Endothelial cell of umbilical vein (primary cell): ENCODE results near the gene ATP1B3. TPM values are rescaled to one million over a fixed set of nuclear protein-coding genes. Genes with fewer than 3 reads are reported as not detected.

Experiments used
- BruUV-seq: library from RNA; stranded (reverse); fragments of 400-500 nt; replicated peaks from 2 replicates; lab custom pipeline; 2021; lab: Mats Ljungman, UMichigan
- CTCF ChIA-PET: fragments of 300-600, 350-600 bp; sonication (Branson Sonifier 250); formaldehyde crosslinking; loops from one replicate; lab custom pipeline; 2021; ENCODE audit warnings: antibody characterized with exemption, inconsistent platforms; lab: Charles Lee
- POLR2A ChIA-PET: fragments of 300-600, 350-600 bp; sonication (Branson Sonifier 250); formaldehyde crosslinking; loops from one replicate; lab custom pipeline; 2021; ENCODE audit warnings: antibody characterized with exemption, inconsistent platforms; lab: Charles Lee
- DNase-seq: peaks from one replicate; pipeline ENCODE4 v3.0.0-alpha.2; 2011; ENCODE audit warnings: low read depth, low spot score
- FAIRE-seq: peaks from 2 replicates; lab custom pipeline; 2011; peaks lifted over from hg19 to GRCh38; lab: Jason Lieb, UNC
- H2AFZ ChIP-seq: 2 replicates; pipeline ENCODE4 v1.6.0; 2012; ENCODE audit warnings: low read depth, low read length, control low read depth, inconsistent platforms
- H3K27ac ChIP-seq: 2 replicates; pipeline ENCODE4 v1.5.1; 2011; ENCODE audit warnings: low read depth, mild to moderate bottlenecking, control low read depth, low read length, moderate library complexity; ENCODE audit not compliant: insufficient read depth
- H3K27me3 ChIP-seq, 2 experiments: 2 replicates each; pipeline versions ENCODE4 v1.6.0 to v1.6.1; 2011; ENCODE audit warnings: low read length in 2 of 2, mixed read lengths in 1 of 2; ENCODE audit not compliant: control insufficient read depth in 2 of 2, insufficient read depth in 2 of 2
- H3K36me3 ChIP-seq, 2 experiments: 2 replicates in 1 of 2; 3 replicates in 1 of 2; pipeline ENCODE4 v1.5.1; 2011; ENCODE audit warnings: low read length in 2 of 2, mild to moderate bottlenecking in 1 of 2, moderate library complexity in 1 of 2; ENCODE audit not compliant: control insufficient read depth in 2 of 2, insufficient read depth in 2 of 2; ENCODE audit errors: extremely low read depth in 1 of 2
- H3K4me1 ChIP-seq: 3 replicates; pipeline ENCODE4 v1.5.1; 2011; ENCODE audit warnings: mild to moderate bottlenecking, low read length; ENCODE audit not compliant: control insufficient read depth, insufficient read depth; ENCODE audit errors: extremely low read depth
- H3K4me2 ChIP-seq: 2 replicates; pipeline ENCODE4 v1.6.1; 2011; ENCODE audit warnings: low read length, control low read depth, mixed read lengths; ENCODE audit not compliant: insufficient read depth
- H3K4me3 ChIP-seq, 3 experiments: fragments of 200-600 bp in 1 of 3; sonication (generic), shearing (Covaris generic) in 1 of 3; replicated peaks in 1 of 3; 2 replicates each; pipeline ENCODE4 v1.5.1; 2011 to 2016; ENCODE audit warnings: control low read depth in 3 of 3, low read length in 3 of 3, mild to moderate bottlenecking in 2 of 3, inconsistent platforms in 1 of 3, low read depth in 1 of 3, moderate library complexity in 1 of 3; ENCODE audit not compliant: insufficient read depth in 1 of 3
- H3K79me2 ChIP-seq: 2 replicates; pipeline ENCODE4 v1.6.0; 2012; ENCODE audit warnings: low read length, inconsistent platforms; ENCODE audit not compliant: control insufficient read depth, insufficient read depth
- H3K9ac ChIP-seq: replicated peaks from 2 replicates; pipeline ENCODE3; 2011; ENCODE audit warnings: low read length, control low read depth; ENCODE audit not compliant: insufficient read depth; ENCODE audit errors: extremely low read depth
- H3K9me1 ChIP-seq: replicated peaks from 3 replicates; pipeline ENCODE4 v1.6.0; 2011; ENCODE audit warnings: mild to moderate bottlenecking, low read length; ENCODE audit not compliant: control insufficient read depth, insufficient read depth; ENCODE audit errors: extremely low read depth
- H3K9me3 ChIP-seq: replicated peaks from 2 replicates; pipeline ENCODE4 v1.5.1; 2012; ENCODE audit warnings: low read length, inconsistent platforms; ENCODE audit not compliant: control insufficient read depth, insufficient read depth
- H4K20me1 ChIP-seq: replicated peaks from 2 replicates; pipeline ENCODE3; 2011; ENCODE audit warnings: mild to moderate bottlenecking, low read length; ENCODE audit not compliant: control insufficient read depth, insufficient read depth; ENCODE audit errors: extremely low read depth
- EZH2 ChIP-seq: IDR thresholded peaks from 2 replicates; pipeline ENCODE4 v1.6.1; 2012; ENCODE audit warnings: borderline replicate concordance, low read depth, mild to moderate bottlenecking, moderate library complexity, low read length, inconsistent platforms; ENCODE audit not compliant: severe bottlenecking
- GATA2 ChIP-seq: IDR thresholded peaks from 2 replicates; pipeline ENCODE4 v1.7.0; 2011; ENCODE audit warnings: low read depth, mild to moderate bottlenecking, moderate library complexity, mixed read lengths, low read length; ENCODE audit not compliant: insufficient read length, insufficient read depth
- JUN ChIP-seq: IDR thresholded peaks from 2 replicates; pipeline ENCODE4 v1.6.1; 2011; ENCODE audit warnings: borderline replicate concordance, low read depth; ENCODE audit not compliant: insufficient read length, insufficient read depth
- MAX ChIP-seq: IDR thresholded peaks from 2 replicates; pipeline ENCODE4 v1.6.1; 2011; ENCODE audit not compliant: insufficient read depth, insufficient read length
- MYC ChIP-seq: IDR thresholded peaks from one replicate; pipeline ENCODE4 v1.6.1; 2011; ENCODE audit warnings: mild to moderate bottlenecking, low read depth, low read length
- POLR2AphosphoS5 ChIP-seq: IDR thresholded peaks from 2 replicates; pipeline ENCODE4 v1.6.1; 2012; ENCODE audit warnings: low read depth, mild to moderate bottlenecking, control low read depth, low read length, moderate library complexity; ENCODE audit not compliant: insufficient read depth
- dilution Hi-C: fragments of 300-500 bp; cut with MboI; formaldehyde crosslinking; loops from one replicate; pipeline ENCODE4 v1.15.0; 2019; ENCODE audit warnings: low sequenced_read_pairs; ENCODE audit not compliant: extremely low pct_ligation_motif_present
- intact Hi-C: fragments of 100-400 bp; cut with micrococcal nuclease; formaldehyde crosslinking; loops from one replicate; pipeline ENCODE4 v1.10.0; 2022
- polyA plus RNA-seq, 4 experiments: library from polyadenylated mRNA; depleted of rRNA in 3 of 4; stranded (reverse) in 3 of 4; unstranded in 1 of 4; fragments of >200 nt; gene quantifications; 2 replicates each; pipeline versions ENCODE4 v1.2.1 to v1.2.3, GENCODE V29; 2011 to 2012; ENCODE audit warnings: missing spikeins in 1 of 4
- total RNA-seq: library from RNA; stranded (reverse); gene quantifications from 2 replicates; pipeline ENCODE4 v1.2.3, GENCODE V29; 2021

The ATP1B3 gene
- total and polyA plus RNA-seq, 2 donors (not counting 3 experiments of a cell fraction or from before 2014, with no cell fraction given), result 227 to 279 TPM

GRCh38 chr3:141828890-141829289, 47.6 kb upstream of the ATP1B3 start:
- TF ChIP-seq MYC (no peak), EZH2 (no peak), POLR2AphosphoS5 (no peak), MAX (no peak), JUN (no peak), GATA2 (no peak)
- no peaks in the 10 kb centered on the region for H3K4me1 ChIP-seq
- peaks cover 8 to 14% of the 10 kb centered on the region in 2 experiments for H3K27me3 ChIP-seq
- FAIRE-seq (no peak), DNase-seq (no peak)
- intact Hi-C loops, result no loop called here
- BruUV-seq, result no TSS peak
- no peaks in the 10 kb centered on the region for H3K9me1 ChIP-seq
- no peaks in the 10 kb centered on the region for H3K9me3 ChIP-seq
- H2AFZ ChIP-seq, result no peak overlapping the region
- no peak overlapping the region for H3K9ac ChIP-seq
- H4K20me1 ChIP-seq, result no peaks in the 10 kb centered on the region
- dilution Hi-C loops, result no loop called here
- no peaks in the 10 kb centered on the region for H3K79me2 ChIP-seq
- H3K27ac ChIP-seq, result no peak overlapping the region
- H3K36me3 ChIP-seq, result no peaks in the 10 kb centered on the region
- ChIA-PET CTCF (interaction anchor here (1.0 kb wide), 1 partner anchor 12 kb away, joined by 3 read pairs; no protein-coding TSS in a partner anchor), POLR2A (no interaction called here)
- H3K4me3 ChIP-seq, result no peak overlapping the region
- H3K4me2 ChIP-seq, result no peak overlapping the region

- H3K4me1 ChIP-seq, result no peaks in the 10 kb centered on the region
- H3K36me3 ChIP-seq, result no peaks in the 10 kb centered on the region
- H3K27ac ChIP-seq, result no peak overlapping the region
- H3K9ac ChIP-seq, result no peak overlapping the region
- no peak overlapping the region for H3K4me3 ChIP-seq
- CTCF ChIA-PET, result interaction anchor here (0.7 to 1.5 kb wide), 3 partner anchors 11 to 45 kb away, joined by 3 read pairs; no protein-coding TSS in a partner anchor
- TF ChIP-seq MAX, result no peak
- POLR2A ChIA-PET, result no interaction called here
- no peaks in the 10 kb centered on the region for H3K9me1 ChIP-seq
- no peak overlapping the region for H3K4me2 ChIP-seq
- DNase-seq (no peak), FAIRE-seq (no peak)
- H2AFZ ChIP-seq, result no peak overlapping the region
- H3K9me3 ChIP-seq, result no peaks in the 10 kb centered on the region
- no peaks in the 10 kb centered on the region for H3K79me2 ChIP-seq
- H3K27me3 ChIP-seq, result peaks cover 8 to 14% of the 10 kb centered on the region in 2 experiments
- no TSS peak for BruUV-seq
- H4K20me1 ChIP-seq, result no peaks in the 10 kb centered on the region
- dilution Hi-C loops, result no loop called here
- intact Hi-C loops, result no loop called here
These were observed 45.9 kb upstream of the ATP1B3 start for GRCh38 chr3:141830508-141830907.
